ENCODE measurements around the gene LEP. TPM values are rescaled to one million over a fixed set of nuclear protein-coding genes. Genes with fewer than 3 reads are reported as not detected.
A peak's percentile ranks its signal among the peaks of the same experiment; 100 is the strongest.
"Not testable (repeated sequence)": the region's sequence is repeated elsewhere in the genome, so short reads cannot be mapped to it uniquely, and the experiment has no call there.

Gene LEP
- total RNA-seq, 1 donor from 2014 or later, result 0.12 TPM

- no peak for ATAC-seq
Observed at GRCh38 chr7:128211626-128212025, 29.5 kb upstream of the LEP start.

GRCh38 chr7:128214463-128214862 is 26.6 kb upstream of the LEP start:
- ATAC-seq, result no peak

- ATAC-seq, result no peak
Observed at GRCh38 chr7:128215281-128215680, 25.8 kb upstream of the LEP start.

GRCh38 chr7:128215739-128216138 is 25.3 kb upstream of the LEP start:
- no peak for ATAC-seq

- peak; percentile 62 for ATAC-seq
Observed at GRCh38 chr7:128217030-128217805, 23.9 kb upstream of the LEP start.

GRCh38 chr7:128217967-128218652 is 23.0 kb upstream of the LEP start:
- ATAC-seq, result no peak

GRCh38 chr7:128219636-128220035 is 21.4 kb upstream of the LEP start:
- no peak for ATAC-seq

- ATAC-seq, result peak; percentile 86
Observed at GRCh38 chr7:128221929-128222403, 19.1 kb upstream of the LEP start.

- ATAC-seq, result no peak
Observed at GRCh38 chr7:128226132-128226980, 14.7 kb upstream of the LEP start.

- ATAC-seq, result no peak
Observed at GRCh38 chr7:128227271-128227670, 13.8 kb upstream of the LEP start.

GRCh38 chr7:128231021-128231420 is 10.1 kb upstream of the LEP start:
- peak; percentile 61 for ATAC-seq

- no peak for ATAC-seq
Observed at GRCh38 chr7:128231677-128232076, 9.4 kb upstream of the LEP start.

- no peak for ATAC-seq
Observed at GRCh38 chr7:128233471-128233870, 7.6 kb upstream of the LEP start.

GRCh38 chr7:128234476-128235026 is 6.5 kb upstream of the LEP start:
- no peak for ATAC-seq

GRCh38 chr7:128235471-128235870 is 5.6 kb upstream of the LEP start:
- ATAC-seq, result no peak

GRCh38 chr7:128236924-128237586 is 4.0 kb upstream of the LEP start:
- ATAC-seq, result peak; percentile 96

GRCh38 chr7:128239146-128239545 is 1.9 kb upstream of the LEP start:
- ATAC-seq, result not testable (repeated sequence)

- no peak for ATAC-seq
Observed at GRCh38 chr7:128242661-128243060, 1.6 kb downstream of the LEP start.

GRCh38 chr7:128243273-128243672 is 2.2 kb downstream of the LEP start:
- ATAC-seq, result no peak

- no peak for ATAC-seq
Observed at GRCh38 chr7:128244861-128245260, 3.8 kb downstream of the LEP start.

- no peak for ATAC-seq
Observed at GRCh38 chr7:128247108-128247507, 6.0 kb downstream of the LEP start.

GRCh38 chr7:128247640-128248194 is 6.6 kb downstream of the LEP start:
- peak; percentile 90 for ATAC-seq
